ENCODE results near the gene TTLL11. TPM values are rescaled to one million over a fixed set of nuclear protein-coding genes. Genes with fewer than 3 reads are reported as not detected.
"Not testable (repeated sequence)": the region's sequence is repeated elsewhere in the genome, so short reads cannot be mapped to it uniquely, and the experiment has no call there.

TTLL11 gene
- total RNA-seq, 4 donors from 2014 or later: 9.8 to 18.6 (median 15.6) TPM

- Histone ChIP-seq H3K27me3 (no peaks in the 10 kb centered on the region), H3K9me3 (no peaks in the 10 kb centered on the region), H3K27ac (no peak overlapping the region), H3K4me1 (no peaks in the 10 kb centered on the region), H3K4me3 (no peak overlapping the region), H3K36me3 (no peaks in the 10 kb centered on the region)
- no peak for DNase-seq (ENCODE audit: low spot score in 2 of 2)
- 93 to 95% methylated on average over 4 of the region's 4 CpGs for WGBS, 2 donors
- no peak for TF ChIP-seq EP300 (IDR thresholded peaks at IDR 0.05)
- no peak for TF ChIP-seq CTCF (IDR thresholded peaks at IDR 0.05)
- no peak for TF ChIP-seq POLR2A (IDR thresholded peaks at IDR 0.05)
Measured at GRCh38 chr9:121898856-121899255, 194.3 kb downstream of the TTLL11 start.

GRCh38 chr9:121897140-121897539, 196.0 kb downstream of the TTLL11 start:
- TF ChIP-seq EP300 (IDR thresholded peaks at IDR 0.05) (no peak), CTCF (IDR thresholded peaks at IDR 0.05) (no peak), POLR2A (IDR thresholded peaks at IDR 0.05) (no peak)
- no peak for DNase-seq (ENCODE audit: low spot score in 2 of 2)
- Histone ChIP-seq H3K36me3 (no peaks in the 10 kb centered on the region), H3K27ac (no peak overlapping the region), H3K4me3 (no peak overlapping the region), H3K4me1 (no peaks in the 10 kb centered on the region), H3K27me3 (no peaks in the 10 kb centered on the region), H3K9me3 (no peaks in the 10 kb centered on the region)
- WGBS, 2 donors: 88 to 93% methylated on average over 10 of the region's 10 CpGs

- no peaks in the 10 kb centered on the region for H3K4me1 ChIP-seq
- H3K36me3 ChIP-seq: no peaks in the 10 kb centered on the region
- TF ChIP-seq CTCF (IDR thresholded peaks at IDR 0.05) (no peak), POLR2A (IDR thresholded peaks at IDR 0.05) (no peak), EP300 (IDR thresholded peaks at IDR 0.05) (no peak)
- no peaks in the 10 kb centered on the region for H3K27me3 ChIP-seq
- H3K9me3 ChIP-seq: no peaks in the 10 kb centered on the region
- WGBS, 2 donors: 80 to 89% methylated on average over 26 to 27 of the region's 27 CpGs
- no peak for DNase-seq (ENCODE audit: low spot score in 2 of 2)
- H3K27ac ChIP-seq: no peak overlapping the region
- H3K4me3 ChIP-seq: no peak overlapping the region
Measured at GRCh38 chr9:121896545-121896943, 196.6 kb downstream of the TTLL11 start.

GRCh38 chr9:121895818-121896544, 197.1 kb downstream of the TTLL11 start:
- Histone ChIP-seq H3K27me3 (no peaks in the 10 kb centered on the region), H3K4me3 (no peak overlapping the region), H3K36me3 (no peaks in the 10 kb centered on the region), H3K9me3 (no peaks in the 10 kb centered on the region), H3K27ac (no peak overlapping the region), H3K4me1 (no peaks in the 10 kb centered on the region)
- DNase-seq (ENCODE audit: low spot score in 2 of 2): peak in 1 of 2 donors; percentile 40
- TF ChIP-seq POLR2A (IDR thresholded peaks at IDR 0.05) (no peak), EP300 (IDR thresholded peaks at IDR 0.05) (no peak), CTCF (IDR thresholded peaks at IDR 0.05) (no peak)
- 53 to 59% methylated on average over 12 of the region's 12 CpGs for WGBS, 2 donors

GRCh38 chr9:121895358-121895757, 197.8 kb downstream of the TTLL11 start:
- WGBS, 2 donors: 60 to 68% methylated on average over 7 of the region's 7 CpGs
- Histone ChIP-seq H3K9me3 (no peaks in the 10 kb centered on the region), H3K27me3 (no peaks in the 10 kb centered on the region), H3K4me3 (no peak overlapping the region), H3K27ac (no peak overlapping the region), H3K4me1 (no peaks in the 10 kb centered on the region), H3K36me3 (no peaks in the 10 kb centered on the region)
- no peak for DNase-seq (ENCODE audit: low spot score in 2 of 2)
- no peak for TF ChIP-seq POLR2A (IDR thresholded peaks at IDR 0.05)
- TF ChIP-seq EP300 (IDR thresholded peaks at IDR 0.05): no peak
- no peak for TF ChIP-seq CTCF (IDR thresholded peaks at IDR 0.05)

GRCh38 chr9:121894380-121894779, 198.7 kb downstream of the TTLL11 start:
- WGBS, 2 donors: 54 to 64% methylated on average over 2 of the region's 2 CpGs
- H3K27me3 ChIP-seq; H3K4me3 ChIP-seq; H3K27ac ChIP-seq; H3K9me3 ChIP-seq; H3K4me1 ChIP-seq; DNase-seq (ENCODE audit: low spot score in 2 of 2); H3K36me3 ChIP-seq: not testable (repeated sequence)

Data from tibial nerve (tissue), 4 donors.